WI38 (cell line): Measurements from ENCODE around the gene SPON1.

Experiments used
- H3K4me3 ChIP-seq: 2 replicates; pipeline ENCODE4 v1.5.1; 2011; ENCODE audit warnings: low read depth, mild to moderate bottlenecking, control low read depth, low read length
- CTCF ChIP-seq: IDR thresholded peaks from 2 replicates; pipeline ENCODE4 v1.5.1; 2012; ENCODE audit warnings: low read depth, mild to moderate bottlenecking, control low read depth, low read length

SPON1 gene

DNA sequence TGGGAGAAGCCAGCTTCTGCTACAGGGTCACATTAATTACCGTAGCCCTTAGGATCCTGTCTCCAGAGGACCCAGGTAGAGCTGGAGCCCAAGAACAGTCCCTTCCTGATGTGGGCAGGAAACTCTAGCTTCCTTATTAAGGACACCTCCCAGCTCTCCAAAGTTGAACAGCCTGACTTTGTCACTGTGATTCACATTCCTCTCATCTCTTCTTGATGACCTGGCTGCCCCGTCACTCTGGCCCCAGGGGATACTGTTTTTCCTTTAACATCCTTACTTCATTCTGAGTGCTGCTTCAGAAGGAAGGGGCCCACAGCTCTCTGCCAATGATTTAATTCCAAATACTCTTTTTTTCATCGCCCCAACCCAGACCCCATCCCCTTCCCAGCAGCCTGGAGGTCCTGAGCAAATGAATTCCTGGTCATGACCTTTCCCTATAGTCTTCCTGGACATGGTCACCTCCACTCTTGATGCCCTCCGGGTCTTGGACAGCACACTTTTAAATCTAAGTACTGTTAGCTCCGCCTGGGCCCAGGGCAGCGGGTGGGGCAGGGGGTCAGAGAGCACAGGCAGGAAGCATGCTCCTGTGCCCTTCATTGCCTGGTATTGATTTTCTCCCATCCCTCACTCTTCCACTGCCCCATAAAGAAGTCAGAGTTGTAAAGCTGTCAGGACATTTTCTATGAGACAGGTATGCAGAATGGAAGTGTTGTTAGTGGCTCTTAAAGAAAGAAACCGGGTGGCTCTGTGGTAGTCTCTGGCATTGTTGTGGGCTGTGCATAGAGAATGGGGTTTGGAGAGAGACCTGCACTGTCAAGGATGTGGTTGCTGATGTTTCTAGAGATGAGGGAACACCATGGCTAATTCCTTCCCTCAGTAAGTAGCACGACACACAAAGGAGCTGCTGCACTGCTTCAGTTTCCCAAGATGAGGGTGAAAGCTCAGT is 22.3 kb upstream of the SPON1 start:
- H3K4me3 ChIP-seq = no peak overlapping the region
- TF ChIP-seq CTCF = no peak

DNA sequence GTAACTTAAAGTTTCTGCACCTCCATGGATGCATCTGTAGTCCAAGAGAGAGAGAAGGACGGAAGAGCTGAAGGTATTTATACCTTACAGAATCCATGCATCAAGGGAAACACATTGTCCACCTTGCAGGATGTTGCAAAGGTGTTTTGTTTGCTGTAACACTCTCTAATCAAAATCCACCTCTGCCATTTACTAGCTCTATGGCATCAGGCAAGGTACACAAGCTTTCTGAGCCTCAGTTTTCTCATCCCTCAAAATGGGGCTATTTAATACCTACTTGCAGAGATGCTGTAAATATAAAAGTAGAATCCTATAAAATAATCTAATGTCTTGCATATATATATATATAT is 21.6 kb upstream of the SPON1 start:
- no peak for TF ChIP-seq CTCF
- H3K4me3 ChIP-seq = no peak overlapping the region

- H3K4me3 ChIP-seq = no peak overlapping the region
- TF ChIP-seq CTCF = no peak
Measured at GRCh38 chr11:13941775-13942174, 20.7 kb upstream of the SPON1 start.

DNA sequence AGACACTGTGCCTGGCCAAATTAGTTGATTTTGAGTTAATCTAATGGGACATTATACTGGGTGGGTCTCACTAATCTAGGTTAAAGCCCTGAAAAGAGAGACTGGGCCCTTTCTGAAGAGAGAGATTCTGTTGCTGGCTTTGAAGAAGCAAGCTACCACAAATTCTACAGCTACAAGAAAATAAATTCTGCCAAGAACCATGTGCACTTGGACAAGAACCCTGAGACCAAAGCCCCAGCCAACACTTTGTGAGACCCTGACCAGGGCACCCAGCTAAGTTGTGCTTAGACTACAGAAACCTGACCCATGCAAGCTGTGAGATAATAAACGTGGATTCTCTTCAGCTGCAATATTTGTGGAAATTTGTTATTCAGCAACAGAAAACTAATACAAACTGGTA is 20.1 kb upstream of the SPON1 start:
- no peak for TF ChIP-seq CTCF
- H3K4me3 ChIP-seq = no peak overlapping the region

DNA sequence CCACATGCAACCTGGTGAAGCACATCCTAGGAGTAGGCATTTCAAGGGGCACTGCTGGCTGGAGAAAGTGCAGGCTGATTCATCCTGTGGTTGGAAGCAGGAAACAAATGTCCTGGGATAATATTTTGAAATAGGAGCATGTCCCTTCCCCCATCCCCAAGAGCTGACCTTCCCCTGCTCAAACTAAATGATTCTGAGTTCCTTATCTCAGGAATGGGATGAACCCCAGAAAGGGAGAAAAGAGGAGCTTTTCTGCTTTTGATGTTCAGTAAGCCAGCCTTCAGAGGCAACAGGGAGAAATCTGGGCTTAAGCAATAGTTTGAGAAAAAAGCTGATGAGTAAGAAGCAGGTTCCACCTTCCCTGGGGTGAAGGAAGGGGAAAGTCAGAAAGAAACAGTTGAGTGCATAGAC is 19.5 kb upstream of the SPON1 start:
- no peak for TF ChIP-seq CTCF
- no peak overlapping the region for H3K4me3 ChIP-seq

DNA sequence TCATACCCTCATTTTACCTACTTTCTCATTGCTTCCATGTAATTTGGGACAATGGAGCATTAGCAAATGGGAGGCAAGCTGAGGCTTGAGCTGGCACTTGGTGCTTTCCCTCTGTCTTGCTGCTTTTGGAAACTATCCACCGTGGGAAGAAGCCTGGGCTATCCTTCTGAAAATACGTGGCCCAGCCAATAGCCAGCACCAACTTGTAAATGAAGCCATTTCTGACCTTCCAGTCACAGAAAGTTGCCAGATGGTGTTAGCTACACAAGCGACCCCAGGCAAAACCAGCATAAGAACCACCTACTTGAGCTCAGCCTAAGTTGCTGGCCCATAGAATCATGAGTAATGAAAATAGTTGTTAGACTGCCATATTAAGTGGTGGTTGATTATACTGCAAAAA is 18.5 kb upstream of the SPON1 start:
- no peak for TF ChIP-seq CTCF
- H3K4me3 ChIP-seq = no peak overlapping the region

DNA sequence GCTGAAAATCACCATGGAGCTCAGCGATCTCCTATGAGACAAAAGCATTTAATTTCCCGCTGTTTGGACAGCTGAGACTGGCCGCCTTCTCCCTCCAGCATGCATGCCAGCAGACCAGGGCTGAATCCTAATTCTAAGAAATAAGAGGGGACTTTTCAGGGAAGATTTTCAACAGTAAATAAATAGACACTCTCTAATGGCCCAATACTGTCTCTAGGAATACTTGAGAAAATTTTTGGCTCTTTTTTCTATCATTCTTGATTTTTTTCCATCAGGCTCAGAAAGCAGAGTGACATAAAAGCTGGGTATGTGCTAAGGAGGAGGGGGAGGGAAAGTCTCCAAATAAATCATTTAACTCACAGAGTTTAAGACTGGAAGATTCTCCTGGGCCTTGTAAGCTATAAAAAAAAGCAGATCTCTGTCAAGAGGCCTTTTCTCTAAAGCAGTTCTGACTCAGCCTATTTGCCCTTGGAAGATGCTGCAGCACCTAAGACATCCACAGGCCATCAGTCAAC is 17.6 kb upstream of the SPON1 start:
- no peak for TF ChIP-seq CTCF

More for the DNA sequence above, 17.6 kb upstream of the SPON1 start:
- H3K4me3 ChIP-seq = no peak overlapping the region
